DMS53 treated with DMSO at 0.1 percent for 48 hours (cell line): ENCODE results near the gene SLA2.
A peak's percentile ranks its signal among the peaks of the same experiment; 100 is the strongest.
"Not testable (repeated sequence)": the region's sequence is repeated elsewhere in the genome, so short reads cannot be mapped to it uniquely, and the experiment has no call there.

ENCODE experiments used
- DNase-seq: peaks from one replicate; lab custom pipeline; 2025; ENCODE audit not compliant: unreplicated experiment; lab: John Stamatoyannopoulos, UW

SLA2 gene

DNA sequence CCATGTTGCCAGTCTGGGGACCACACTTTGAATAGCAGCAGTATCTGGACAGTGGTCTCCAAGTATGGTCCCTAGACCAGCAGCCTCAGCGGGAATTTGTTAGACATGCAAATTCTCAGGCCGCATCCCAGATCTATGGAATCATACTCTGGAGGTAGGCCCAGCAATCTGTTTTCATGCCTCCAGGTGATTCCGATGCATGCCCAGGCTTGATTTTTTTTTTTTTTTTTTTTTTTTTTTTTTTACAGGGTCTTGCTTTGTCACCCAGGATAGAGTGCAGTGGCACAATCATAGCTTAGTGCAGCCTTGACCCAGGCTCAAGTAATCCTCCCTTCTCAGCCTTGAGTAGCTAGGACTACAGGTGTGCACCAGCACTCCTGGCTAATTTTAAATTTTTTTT, 682 bp upstream of the SLA2 start:
- DNase-seq = no peak

DNA sequence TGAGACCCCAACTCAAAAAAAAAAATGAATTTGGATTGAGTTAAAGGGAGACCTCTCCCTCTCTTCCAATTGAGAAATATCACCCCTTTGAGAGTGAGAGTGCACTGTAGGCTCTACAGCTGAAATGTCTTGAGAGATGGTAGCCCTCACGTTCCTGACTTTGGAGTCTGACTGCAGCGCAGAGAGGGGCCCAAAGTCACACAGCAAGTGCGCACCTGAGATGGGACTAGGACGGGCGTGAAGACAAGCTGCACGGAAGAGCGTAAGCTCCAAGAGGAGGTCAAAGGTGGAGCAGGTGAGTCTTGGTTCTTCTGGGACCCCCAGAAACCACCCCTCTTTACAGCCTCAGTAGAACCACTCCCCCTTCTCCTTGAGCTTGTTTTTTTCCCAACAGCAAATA, 643 bp downstream of the SLA2 start:
- DNase-seq = no peak

DNA sequence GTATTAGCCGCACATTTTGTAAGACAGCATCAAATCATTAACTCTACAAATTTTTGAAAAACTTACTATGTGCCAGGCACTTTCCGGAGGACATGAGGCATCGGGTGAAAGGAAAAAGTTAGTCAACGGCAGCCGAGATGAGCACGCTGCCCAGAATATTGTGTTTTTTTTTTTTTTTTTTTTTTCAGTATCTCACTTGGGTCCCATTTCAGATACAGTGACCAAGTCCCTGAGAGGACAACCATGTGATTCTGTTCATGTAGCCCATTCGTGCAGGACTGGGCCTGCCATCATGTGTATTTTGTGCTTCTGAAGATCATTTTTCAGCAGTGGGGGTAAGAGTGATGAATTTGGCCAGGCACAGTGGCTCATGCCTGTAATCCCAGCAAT, 1.3 kb downstream of the SLA2 start:
- DNase-seq = no peak

DNA sequence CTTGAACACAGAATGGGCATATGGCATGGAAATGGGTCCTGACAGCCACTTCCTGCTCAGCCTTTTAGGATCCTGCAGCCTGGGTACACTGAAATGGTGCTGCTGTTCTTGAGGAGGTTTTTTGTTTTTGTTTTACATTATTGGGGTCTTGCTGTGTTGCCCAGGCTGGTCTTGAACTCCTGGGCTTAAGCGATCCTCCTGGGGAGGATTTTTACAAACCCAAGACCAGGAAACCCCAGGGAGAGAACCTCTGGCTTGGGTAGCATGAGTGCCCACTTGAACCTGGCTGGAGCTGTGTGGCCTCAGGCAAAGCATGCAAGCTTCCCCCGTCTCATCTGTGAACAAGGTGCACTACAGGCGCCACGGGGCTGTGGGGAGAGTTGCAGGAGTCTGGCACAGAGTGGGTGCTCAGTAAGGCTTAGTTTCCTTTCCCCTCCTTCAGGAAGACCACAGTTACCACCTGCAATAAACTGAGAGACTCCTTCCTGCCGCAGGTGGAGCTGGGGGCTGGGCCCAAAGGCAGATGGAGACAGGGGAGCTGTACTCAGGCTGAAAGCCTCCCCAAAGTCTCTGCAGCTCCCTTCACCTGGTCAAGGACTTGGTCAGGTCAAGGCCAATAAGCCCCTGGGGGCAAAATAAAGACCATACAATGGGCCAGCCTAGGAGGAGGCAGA, 1.8 kb downstream of the SLA2 start:
- no peak for DNase-seq

DNA sequence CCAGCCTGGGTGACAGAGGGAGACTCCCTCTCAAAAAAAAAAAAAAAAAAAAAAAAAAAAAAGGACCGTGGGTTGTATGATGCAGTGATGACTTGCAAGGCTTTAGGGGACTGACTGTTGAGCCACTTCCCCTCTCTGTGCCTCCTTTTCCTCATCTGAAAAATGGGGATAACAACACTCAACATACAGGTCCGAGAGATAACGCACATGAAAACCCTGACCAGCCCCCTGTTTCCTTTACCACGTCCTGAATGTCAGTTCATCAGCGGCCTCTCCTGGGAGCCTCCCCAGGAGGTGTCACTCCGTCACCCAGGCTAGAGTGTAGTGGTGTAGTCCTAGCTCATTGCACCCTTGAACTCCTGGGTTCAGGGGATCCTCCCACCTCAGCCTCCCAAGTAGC, 3.9 kb downstream of the SLA2 start:
- DNase-seq = no peak

DNA sequence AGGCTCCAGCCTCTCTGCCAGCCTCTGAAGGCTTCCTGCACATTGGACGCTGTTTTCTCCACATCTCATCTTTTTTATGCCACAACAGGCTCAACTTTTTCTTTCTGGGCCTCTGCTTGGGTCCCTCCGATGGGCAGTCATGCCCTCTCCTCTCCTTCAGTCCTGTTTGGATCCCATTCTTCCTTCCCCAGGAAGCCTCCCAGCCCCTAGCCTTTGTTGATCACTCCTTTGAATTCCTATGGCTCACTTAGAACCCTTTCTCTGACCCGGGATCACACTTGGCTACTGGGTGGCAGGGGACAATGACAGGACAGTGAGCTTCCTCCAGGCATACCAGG, 4.5 kb downstream of the SLA2 start:
- no peak for DNase-seq

DNA sequence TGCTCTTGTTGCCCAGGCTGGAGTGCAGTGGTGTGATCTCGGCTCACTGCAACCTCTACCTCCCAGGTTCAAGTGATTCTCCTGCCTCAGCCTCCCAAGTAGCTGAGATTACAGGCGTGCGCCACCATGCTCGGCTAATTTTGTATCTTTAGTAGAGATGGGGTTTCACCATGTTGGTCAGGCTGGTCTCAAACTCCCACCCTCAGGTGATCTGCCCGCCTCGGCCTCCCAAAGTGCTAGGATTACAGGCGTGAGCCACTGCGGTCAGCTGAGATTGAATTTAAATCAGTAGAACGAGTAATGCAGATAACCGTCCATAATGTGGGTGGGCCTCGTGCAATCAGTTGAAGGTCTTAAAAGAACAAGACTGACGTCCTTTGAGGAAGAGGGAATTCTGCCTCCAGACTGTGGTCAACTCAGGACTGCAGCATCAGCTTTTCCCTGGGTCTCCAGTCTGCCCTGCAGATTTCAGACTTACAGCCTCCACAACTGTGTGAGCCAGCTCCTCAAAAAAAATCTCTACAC, 7.1 kb downstream of the SLA2 start:
- DNase-seq = not testable (repeated sequence)

DNA sequence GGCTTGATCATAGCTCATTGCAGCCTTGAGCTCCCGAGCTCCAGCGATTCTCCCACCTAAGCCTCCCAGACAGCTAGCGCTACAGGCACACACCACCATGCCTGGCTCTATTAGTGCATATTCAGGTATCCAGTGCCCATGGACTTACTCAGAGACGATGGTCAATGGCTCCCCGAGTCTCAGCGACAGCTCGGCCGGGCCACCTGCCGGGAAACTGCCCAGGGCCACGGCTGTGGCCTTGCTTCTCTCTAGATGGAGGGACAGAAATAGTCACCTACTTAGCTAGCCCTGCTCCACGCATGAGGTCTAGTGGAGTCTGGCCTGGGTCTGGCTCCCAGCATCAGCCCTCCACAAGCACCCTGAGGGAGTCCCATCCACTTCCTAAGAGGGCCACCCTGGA, 11.7 kb downstream of the SLA2 start:
- no peak for DNase-seq

DNA sequence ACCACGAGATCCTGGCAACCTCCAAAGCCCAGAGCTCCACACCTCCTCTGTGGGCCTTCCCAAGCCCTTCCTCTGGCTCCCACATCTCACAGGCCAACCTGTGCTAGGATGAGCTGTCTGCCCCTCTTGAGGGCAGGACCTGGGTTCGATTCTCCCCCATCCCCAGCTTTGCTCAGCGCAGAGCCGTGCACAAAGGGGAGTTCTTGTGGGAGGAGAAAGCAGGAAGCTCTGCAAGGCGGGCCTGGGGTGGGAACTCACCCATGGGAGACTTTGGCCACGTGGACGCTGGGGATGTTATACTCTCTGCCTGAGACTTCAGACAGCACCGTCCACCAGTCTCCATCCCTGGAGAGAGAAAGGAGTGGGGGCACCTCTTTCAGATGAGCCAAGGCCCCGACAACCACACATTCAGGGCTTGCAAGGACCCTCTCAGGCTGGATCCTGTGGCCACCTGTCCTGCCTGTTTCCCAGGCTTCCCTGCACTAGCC, 12.7 kb downstream of the SLA2 start:
- no peak for DNase-seq

DNA sequence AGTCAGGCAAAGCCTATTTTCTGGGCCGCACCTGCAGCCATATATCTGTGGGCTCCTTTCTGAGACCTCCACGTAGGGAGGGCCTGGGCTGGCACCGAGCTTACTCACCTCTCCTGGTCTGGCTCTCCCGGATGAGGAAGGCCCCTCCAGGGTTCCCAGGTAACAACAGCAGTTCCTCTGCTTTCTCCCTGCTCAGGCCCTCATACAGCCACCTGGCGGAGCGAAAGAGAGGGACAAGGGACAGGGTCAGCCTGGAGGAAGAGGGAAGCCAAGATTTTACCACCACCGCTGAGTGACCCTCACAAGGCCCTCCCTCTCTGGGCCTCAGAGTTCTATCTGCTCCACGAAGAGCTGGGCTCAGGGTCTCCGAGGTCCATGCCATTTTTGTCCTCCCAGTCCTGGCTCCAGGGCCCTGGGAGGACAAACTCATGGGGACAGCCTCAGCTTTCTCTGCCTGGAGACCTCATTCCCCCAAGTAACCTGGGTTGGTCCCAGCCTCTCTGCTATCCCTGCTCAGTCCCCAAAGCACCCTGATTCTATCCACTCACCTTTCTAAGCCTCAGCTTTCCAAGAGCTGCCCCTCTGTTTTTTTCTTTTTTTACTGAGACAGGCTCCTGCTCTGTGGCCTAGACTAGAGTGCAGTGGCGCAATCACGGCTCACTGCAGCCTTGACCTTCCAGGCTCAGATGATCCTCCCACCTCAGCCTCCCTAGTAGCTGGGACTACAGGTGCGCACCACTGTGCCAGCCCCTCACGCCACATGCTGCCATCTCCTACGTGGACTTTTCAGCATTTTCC, 13.3 kb downstream of the SLA2 start:
- DNase-seq = no peak

DNA sequence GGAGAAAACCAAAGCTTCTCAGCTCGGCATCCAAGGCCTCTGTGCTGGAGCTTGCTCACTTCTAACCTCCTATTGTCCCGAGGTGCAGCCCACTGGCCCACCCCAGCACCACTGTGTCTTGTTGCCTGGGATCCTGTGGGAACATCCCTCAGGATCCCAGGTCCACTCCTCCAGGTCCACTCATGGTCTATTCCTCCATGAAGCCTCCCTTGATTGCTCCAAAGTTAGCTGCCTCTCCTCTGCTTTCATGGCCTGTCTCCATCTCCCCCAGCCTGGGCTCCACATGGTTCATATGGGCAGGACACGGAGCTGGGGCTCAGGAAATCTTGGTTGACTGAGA, 13.9 kb downstream of the SLA2 start:
- DNase-seq = no peak

DNA sequence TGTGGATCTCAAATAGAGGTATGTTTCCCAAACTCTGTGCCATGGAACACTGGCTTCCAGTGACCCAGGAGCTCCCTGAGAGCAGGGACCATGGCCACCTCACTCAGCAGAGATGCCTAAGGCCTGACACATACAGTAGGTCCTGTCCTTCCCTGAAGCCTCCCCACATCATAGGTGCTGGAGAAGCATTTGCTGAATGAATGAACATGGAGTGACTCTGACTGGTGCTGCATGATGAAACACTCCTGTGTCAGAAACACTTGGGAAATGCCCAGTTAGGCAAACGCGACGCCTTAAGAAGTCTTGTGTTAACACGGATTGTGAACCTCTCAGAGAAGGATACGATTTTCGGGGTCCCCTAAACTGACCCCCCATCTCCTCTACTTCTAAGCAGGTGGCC, 14.3 kb downstream of the SLA2 start:
- DNase-seq = no peak

DNA sequence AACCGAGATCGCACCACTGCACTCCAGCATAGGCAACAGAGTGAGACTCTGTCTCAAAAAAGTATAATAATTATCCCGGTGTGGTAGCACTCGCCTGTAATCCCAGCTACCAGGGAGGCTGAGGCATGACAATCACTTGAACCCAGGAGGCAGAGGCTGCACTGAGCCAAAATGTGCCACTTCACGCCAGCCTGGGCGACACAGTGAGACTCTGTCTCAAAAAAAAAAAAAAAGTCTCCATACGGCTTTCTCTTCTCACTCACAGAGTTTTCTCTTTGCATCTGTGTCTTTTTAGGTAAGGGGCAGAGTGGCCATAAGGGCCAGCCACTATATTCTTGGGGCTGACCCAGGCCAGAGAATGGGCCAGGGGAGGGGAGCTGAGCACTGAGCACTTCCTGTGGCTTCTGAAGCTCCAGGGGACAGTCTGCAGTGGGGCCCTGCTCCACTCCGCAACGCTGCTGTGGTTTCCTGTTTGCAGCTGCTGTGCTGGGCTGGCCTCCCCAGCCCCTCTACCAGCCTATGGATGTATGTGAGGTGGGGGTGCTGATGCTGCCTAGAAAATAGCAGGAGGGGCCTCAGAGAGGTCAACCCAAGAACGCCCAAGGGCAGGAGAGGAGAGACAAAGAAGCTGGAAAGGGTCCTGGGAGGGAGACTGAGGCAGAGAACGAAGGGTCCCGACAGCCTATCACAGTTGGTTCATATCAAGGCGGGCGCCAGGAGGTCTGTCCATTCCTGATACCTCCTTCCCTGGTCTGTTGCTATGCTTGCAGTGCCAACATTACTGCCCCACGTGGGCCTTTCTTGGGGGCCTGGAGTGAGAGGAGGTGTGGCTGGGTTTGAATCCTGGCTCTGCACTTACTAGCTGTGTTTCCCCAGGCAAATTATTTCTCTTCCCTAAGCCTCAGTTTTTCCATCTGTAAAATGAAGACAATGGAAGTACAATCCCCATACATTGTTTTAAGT, 16.0 kb downstream of the SLA2 start:
- no peak for DNase-seq

DNA sequence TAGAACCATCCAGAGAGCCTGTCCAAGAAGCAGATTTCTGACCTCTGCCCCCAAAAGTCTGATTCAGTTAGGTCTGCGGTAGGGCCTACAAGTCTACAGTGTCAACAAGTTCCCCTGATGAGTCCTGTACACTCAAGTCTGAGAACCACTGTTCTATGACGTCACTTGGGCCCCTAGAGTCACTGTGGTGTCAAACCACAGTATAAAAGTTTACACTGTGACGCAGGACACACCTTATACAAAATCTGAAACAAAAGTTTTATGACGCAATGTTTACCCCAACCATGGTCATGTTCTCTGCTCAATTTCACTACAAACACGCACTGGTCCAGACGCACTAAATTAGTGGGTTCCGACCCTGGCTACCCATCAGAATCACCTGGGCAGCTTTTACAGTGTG, 17.9 kb downstream of the SLA2 start:
- no peak for DNase-seq

DNA sequence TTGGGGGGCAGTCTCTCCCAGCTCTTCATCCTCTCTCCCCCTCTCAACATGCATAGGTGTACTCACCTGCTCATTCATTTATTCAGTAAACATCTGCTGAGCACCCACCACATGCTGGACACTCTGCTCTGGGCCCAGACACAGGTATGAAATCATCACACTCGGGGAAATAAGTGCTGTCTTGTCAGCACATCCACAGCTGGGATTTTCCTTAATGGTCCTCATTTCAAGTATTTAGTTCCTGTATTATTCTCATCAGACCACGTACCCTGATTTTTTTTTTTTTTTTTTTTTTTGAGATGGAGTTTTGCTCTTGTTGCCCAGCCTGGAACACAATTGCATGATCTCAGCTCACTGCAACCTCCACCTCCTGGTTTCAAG, 21.1 kb downstream of the SLA2 start:
- peak; percentile 76 for DNase-seq

DNA sequence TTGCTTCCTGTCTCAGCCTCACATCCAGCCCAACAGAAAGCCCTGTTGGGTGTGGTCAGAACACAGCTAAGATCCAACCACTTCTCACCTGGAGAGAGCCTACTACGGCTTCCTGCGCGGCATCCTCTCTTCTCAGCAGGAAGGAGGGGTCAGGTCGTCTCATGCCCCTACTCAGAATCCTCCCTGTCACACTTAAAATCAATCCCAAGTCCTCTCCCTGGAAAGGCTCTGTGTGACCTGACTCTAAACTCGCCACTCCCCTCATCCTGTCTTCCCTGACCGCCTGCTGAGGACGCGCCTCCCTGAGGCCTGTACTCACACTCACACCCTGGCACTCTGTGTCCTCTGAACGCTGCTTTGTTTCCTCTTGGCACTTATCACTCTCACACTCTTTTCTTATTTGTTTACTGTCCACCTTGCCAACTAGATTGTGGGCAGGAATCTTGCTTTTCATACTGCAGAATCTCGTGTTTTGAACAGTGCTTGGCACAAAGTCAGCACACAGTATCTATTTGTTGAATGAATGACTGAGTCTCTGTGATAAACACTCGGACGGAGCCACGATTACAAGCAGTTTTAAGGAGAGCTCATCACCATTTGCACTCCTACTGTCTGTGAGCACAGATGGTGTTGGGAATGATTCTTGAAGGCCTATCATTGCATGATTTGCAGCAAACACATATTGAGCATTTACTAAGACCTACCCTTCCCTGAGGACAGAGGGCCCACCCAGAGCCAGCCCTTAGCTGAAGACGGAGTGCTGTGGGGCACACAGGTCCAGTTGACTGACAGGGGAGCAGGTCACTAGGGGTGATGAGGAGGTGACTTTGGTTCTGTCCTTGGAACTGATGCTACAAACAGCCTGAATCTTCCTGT, 21.7 kb downstream of the SLA2 start:
- peak; percentile 75 for DNase-seq

DNA sequence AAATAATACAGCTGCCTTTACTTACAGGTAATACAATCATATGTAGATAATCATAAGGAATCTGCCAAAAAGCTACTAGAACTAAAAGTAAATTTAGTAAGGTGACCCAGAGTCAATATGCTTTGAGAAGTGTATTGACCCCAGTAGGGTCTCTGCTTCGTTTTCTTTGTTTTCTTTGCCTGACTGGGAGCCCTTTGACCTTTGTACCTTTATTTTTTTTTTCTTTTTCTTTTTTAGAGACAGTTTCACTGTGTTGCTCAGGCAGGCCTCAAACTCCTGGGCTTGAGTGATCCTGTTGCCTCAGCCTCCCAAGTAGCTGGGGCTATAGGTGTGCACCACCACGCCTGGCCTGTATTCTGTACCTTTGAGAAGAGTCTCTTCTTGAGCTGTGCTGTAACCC, 22.6 kb downstream of the SLA2 start:
- DNase-seq = no peak

DNA sequence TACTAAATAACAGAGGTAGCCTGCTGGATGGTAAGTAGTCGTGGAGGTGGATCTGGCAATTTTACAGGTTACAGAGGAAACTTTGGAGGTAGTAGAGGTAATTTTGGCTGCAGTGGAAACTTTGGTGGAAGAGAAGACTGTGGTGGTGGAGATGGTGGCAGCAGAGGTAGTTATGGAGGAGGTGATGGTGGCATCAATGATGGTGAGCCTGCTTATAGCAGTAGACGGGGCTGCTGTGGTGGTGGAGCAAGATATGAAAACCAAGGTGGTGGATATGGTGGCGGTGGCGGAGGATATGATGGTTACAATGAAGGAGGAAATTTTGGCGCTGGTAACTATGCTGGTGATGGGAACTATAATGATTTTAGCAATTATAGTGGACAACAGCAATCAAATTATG, 25.1 kb downstream of the SLA2 start:
- DNase-seq = no peak

DNA sequence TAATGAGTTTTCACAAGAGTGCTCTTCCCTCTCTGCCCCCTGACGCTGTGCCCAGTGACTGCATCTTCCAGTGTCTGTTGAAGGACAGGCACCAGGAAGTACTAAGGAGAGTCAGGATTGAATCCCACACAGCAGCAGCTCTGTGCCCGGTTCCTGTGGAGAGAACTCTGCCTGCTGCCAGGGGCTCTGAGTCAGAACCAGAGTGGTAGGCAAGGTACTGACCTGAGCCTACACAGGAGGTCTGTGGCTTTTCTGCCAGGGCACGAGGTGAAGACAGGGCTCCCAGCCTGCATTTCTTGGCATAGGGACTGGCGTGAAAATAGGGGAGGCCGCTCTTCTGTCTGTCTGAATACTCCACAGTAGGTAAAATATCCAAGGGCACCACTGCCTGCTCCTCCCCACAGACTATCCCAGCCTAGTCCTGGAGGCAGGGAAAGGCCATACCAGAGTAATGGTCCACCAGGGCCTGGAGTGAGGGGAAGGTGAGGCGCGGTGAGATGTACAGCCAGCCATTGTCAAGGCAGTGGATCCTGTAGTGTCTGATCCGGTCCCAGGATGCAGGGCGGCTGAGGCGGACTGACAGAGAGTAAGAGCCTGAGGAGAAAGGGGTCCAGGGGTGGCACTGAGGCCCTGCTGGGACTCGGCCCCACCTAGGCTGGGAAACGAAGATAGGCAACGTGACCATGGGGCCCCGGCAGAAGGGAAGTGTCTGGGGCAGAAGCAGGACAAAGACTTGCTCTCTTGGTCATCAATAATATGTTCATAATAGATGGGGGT, 31.0 kb downstream of the SLA2 start:
- peak; percentile 33 for DNase-seq

DNA sequence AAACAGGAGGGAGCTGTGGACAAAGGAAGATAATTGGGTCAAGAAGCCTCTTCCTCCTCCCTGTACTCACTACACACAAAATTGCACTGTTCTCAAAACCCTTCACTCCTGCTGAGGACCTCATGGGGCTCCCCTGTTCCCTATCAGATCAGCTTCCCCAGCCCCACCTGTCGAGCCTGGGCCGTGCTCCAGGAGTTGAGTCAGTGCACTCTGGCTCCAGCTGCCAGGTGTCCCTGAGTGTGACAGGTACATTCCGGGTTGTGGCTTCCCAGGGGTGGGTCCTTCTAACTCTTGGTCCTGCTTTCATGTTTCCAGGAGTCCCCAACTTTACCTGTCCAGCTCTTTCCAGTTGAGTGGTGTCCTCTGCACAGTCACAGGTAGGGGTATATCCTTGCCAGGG, 32.0 kb downstream of the SLA2 start:
- peak; percentile 68 for DNase-seq
